HG02870 (cell line): ENCODE results near the gene C17orf50.

ENCODE experiments used
- ATAC-seq: cut with Tn5 transposase; IDR thresholded peaks from one replicate; pipeline ENCODE4 v1.9.1; 2021; ENCODE audit warnings: mild to moderate bottlenecking, moderate library complexity; ENCODE audit not compliant: unreplicated experiment

The C17orf50 gene

GRCh38 chr17:35760587-35760986 lies at the start of gene C17orf50:
Gene C17orf50, plus strand, starts transcription at chr17:35760887. Its CDS starts 55 bp downstream, at chr17:35760942.
- ATAC-seq: no peak

GRCh38 chr17:35710950-35711349 lies 49.7 kb upstream of the C17orf50 start:
- no peak for ATAC-seq

- ATAC-seq: no peak
Measured at GRCh38 chr17:35713069-35713728, 47.5 kb upstream of the C17orf50 start.

- no peak for ATAC-seq
Measured at GRCh38 chr17:35714988-35715387, 45.7 kb upstream of the C17orf50 start.

- no peak for ATAC-seq
Measured at GRCh38 chr17:35715416-35715815, 45.3 kb upstream of the C17orf50 start.

GRCh38 chr17:35716173-35716572 lies 44.5 kb upstream of the C17orf50 start:
- no peak for ATAC-seq

GRCh38 chr17:35716897-35717465 lies 43.7 kb upstream of the C17orf50 start:
- no peak for ATAC-seq

- no peak for ATAC-seq
Measured at GRCh38 chr17:35717475-35717874, 43.2 kb upstream of the C17orf50 start.

- no peak for ATAC-seq
Measured at GRCh38 chr17:35723735-35724134, 37.0 kb upstream of the C17orf50 start.

GRCh38 chr17:35725058-35725457 lies 35.6 kb upstream of the C17orf50 start:
- ATAC-seq: no peak

GRCh38 chr17:35725802-35726126 lies 34.9 kb upstream of the C17orf50 start:
- ATAC-seq: no peak

GRCh38 chr17:35726127-35726952 lies 34.3 kb upstream of the C17orf50 start:
- ATAC-seq: no peak

- no peak for ATAC-seq
Measured at GRCh38 chr17:35726953-35727460, 33.7 kb upstream of the C17orf50 start.

- no peak for ATAC-seq
Measured at GRCh38 chr17:35727635-35728034, 33.1 kb upstream of the C17orf50 start.

GRCh38 chr17:35728551-35728950 lies 32.1 kb upstream of the C17orf50 start:
- no peak for ATAC-seq

GRCh38 chr17:35729405-35729833 lies 31.3 kb upstream of the C17orf50 start:
- ATAC-seq: no peak

GRCh38 chr17:35730400-35731005 lies 30.2 kb upstream of the C17orf50 start:
- ATAC-seq: no peak

- ATAC-seq: no peak
Measured at GRCh38 chr17:35731239-35731916, 29.3 kb upstream of the C17orf50 start, which contains the start of gene RASL10B. Gene RASL10B, plus strand, starts transcription at chr17:35731639. Its CDS starts 3,546 bp downstream, at chr17:35735185.

GRCh38 chr17:35731917-35732805 lies 28.5 kb upstream of the C17orf50 start:
- ATAC-seq: no peak

- ATAC-seq: no peak
Measured at GRCh38 chr17:35732806-35733136, 27.9 kb upstream of the C17orf50 start.
